Measurements from ENCODE around the gene BABAM2.

The BABAM2 gene

GRCh38 chr2:28173377-28173776 lies 282.8 kb downstream of the BABAM2 start:
- no peak for DNase-seq (ENCODE audit: low read depth, low spot score)
- H3K27ac ChIP-seq: peak overlapping the region; percentile 91

GRCh38 chr2:28174211-28174610 lies 283.7 kb downstream of the BABAM2 start:
- DNase-seq (ENCODE audit: low read depth, low spot score): no peak
- H3K27ac ChIP-seq: no peak overlapping the region

- DNase-seq (ENCODE audit: low read depth, low spot score): no peak
- no peak overlapping the region for H3K27ac ChIP-seq
These were observed 284.5 kb downstream of the BABAM2 start for GRCh38 chr2:28175028-28175427.

- no peak overlapping the region for H3K27ac ChIP-seq
- no peak for DNase-seq (ENCODE audit: low read depth, low spot score)
These were observed 288.4 kb downstream of the BABAM2 start for GRCh38 chr2:28178946-28179345.

GRCh38 chr2:28181801-28182200 lies 291.3 kb downstream of the BABAM2 start:
- DNase-seq (ENCODE audit: low read depth, low spot score): no peak

GRCh38 chr2:28182348-28182747 lies 291.8 kb downstream of the BABAM2 start:
- H3K27ac ChIP-seq: no peak overlapping the region
- no peak for DNase-seq (ENCODE audit: low read depth, low spot score)

More at GRCh38 chr2:28181801-28182200, 291.3 kb downstream of the BABAM2 start:
- H3K27ac ChIP-seq: no peak overlapping the region

GRCh38 chr2:28185153-28185552 lies 294.6 kb downstream of the BABAM2 start:
- peak; percentile 70 for DNase-seq (ENCODE audit: low read depth, low spot score)
- peak overlapping the region; percentile 21 for H3K27ac ChIP-seq

GRCh38 chr2:28185891-28186290 lies 295.4 kb downstream of the BABAM2 start:
- peak overlapping the region; percentile 21 for H3K27ac ChIP-seq
- DNase-seq (ENCODE audit: low read depth, low spot score): no peak

GRCh38 chr2:28187186-28187585 lies 296.7 kb downstream of the BABAM2 start:
- no peak overlapping the region for H3K27ac ChIP-seq
- DNase-seq (ENCODE audit: low read depth, low spot score): no peak

- DNase-seq (ENCODE audit: low read depth, low spot score): no peak
- no peak overlapping the region for H3K27ac ChIP-seq
These were observed 297.9 kb downstream of the BABAM2 start for GRCh38 chr2:28188436-28188835.

- H3K27ac ChIP-seq: no peak overlapping the region
- no peak for DNase-seq (ENCODE audit: low read depth, low spot score)
These were observed 303.3 kb downstream of the BABAM2 start for GRCh38 chr2:28193630-28194403.

- H3K27ac ChIP-seq: no peak overlapping the region
- no peak for DNase-seq (ENCODE audit: low read depth, low spot score)
These were observed 309.6 kb downstream of the BABAM2 start for GRCh38 chr2:28199995-28200679.

- no peak overlapping the region for H3K27ac ChIP-seq
- no peak for DNase-seq (ENCODE audit: low read depth, low spot score)
These were observed 311.2 kb downstream of the BABAM2 start for GRCh38 chr2:28201671-28202180.

GRCh38 chr2:28202719-28203118 lies 312.2 kb downstream of the BABAM2 start:
- H3K27ac ChIP-seq: no peak overlapping the region
- no peak for DNase-seq (ENCODE audit: low read depth, low spot score)

- DNase-seq (ENCODE audit: low read depth, low spot score): no peak
- no peak overlapping the region for H3K27ac ChIP-seq
These were observed 316.2 kb downstream of the BABAM2 start for GRCh38 chr2:28206762-28207161.

GRCh38 chr2:28209261-28209691 lies 318.7 kb downstream of the BABAM2 start:
- DNase-seq (ENCODE audit: low read depth, low spot score): no peak
- no peak overlapping the region for H3K27ac ChIP-seq

- no peak for DNase-seq (ENCODE audit: low read depth, low spot score)
- no peak overlapping the region for H3K27ac ChIP-seq
These were observed 319.3 kb downstream of the BABAM2 start for GRCh38 chr2:28209864-28210263.

- no peak overlapping the region for H3K27ac ChIP-seq
- no peak for DNase-seq (ENCODE audit: low read depth, low spot score)
These were observed 320.0 kb downstream of the BABAM2 start for GRCh38 chr2:28210535-28210934.

GRCh38 chr2:28216331-28216730 lies 325.8 kb downstream of the BABAM2 start:
- DNase-seq (ENCODE audit: low read depth, low spot score): no peak

GRCh38 chr2:28217042-28217740 lies 326.7 kb downstream of the BABAM2 start:
- no peak for DNase-seq (ENCODE audit: low read depth, low spot score)
- no peak overlapping the region for H3K27ac ChIP-seq

More at GRCh38 chr2:28216331-28216730, 325.8 kb downstream of the BABAM2 start:
- H3K27ac ChIP-seq: no peak overlapping the region

- H3K27ac ChIP-seq: no peak overlapping the region
- no peak for DNase-seq (ENCODE audit: low read depth, low spot score)
These were observed 328.6 kb downstream of the BABAM2 start for GRCh38 chr2:28219138-28219537.
